AG04449 (cell line): Measurements from ENCODE around the gene ANO9.

Source experiments
- CTCF ChIA-PET: fragments of 350-600 bp; formaldehyde crosslinking; extraction: SDS; loops from one replicate; lab custom pipeline; 2021; ENCODE audit warnings: antibody characterized with exemption; lab: Yijun Ruan, JAX
- POLR2A ChIA-PET: fragments of 400-600, 350-600 bp; formaldehyde crosslinking; extraction: SDS; loops from one replicate; lab custom pipeline; 2020; ENCODE audit warnings: antibody characterized with exemption, inconsistent platforms; lab: Yijun Ruan, JAX
- DNase-seq: peaks from one replicate; pipeline ENCODE4 v3.0.0-alpha.2; 2010; ENCODE audit warnings: low read depth, low spot score
- H3K4me3 ChIP-seq: 2 replicates; pipeline ENCODE4 v1.5.1; 2011; ENCODE audit warnings: low read depth, mild to moderate bottlenecking, control low read depth, low read length
- CTCF ChIP-seq: IDR thresholded peaks from one replicate; pipeline ENCODE4 v1.5.1; 2011; ENCODE audit warnings: mild to moderate bottlenecking, moderate library complexity, low read length, control low read depth, inconsistent platforms; ENCODE audit not compliant: insufficient read depth; ENCODE audit errors: missing control alignments

Gene ANO9

GRCh38 chr11:473962-474785 is 32.4 kb upstream of the ANO9 start:
- CTCF ChIA-PET: interaction anchor here (1.5 to 1.8 kb wide), 2 partner anchors 25 to 26 kb away, joined by 4 to 5 read pairs; no protein-coding TSS in a partner anchor
- no peak for DNase-seq
- no peak for TF ChIP-seq CTCF
- POLR2A ChIA-PET: no interaction called here
- no peak overlapping the region for H3K4me3 ChIP-seq

GRCh38 chr11:473415-473814 is 31.6 kb upstream of the ANO9 start:
- no peak overlapping the region for H3K4me3 ChIP-seq
- DNase-seq: no peak
- ChIA-PET POLR2A (interaction anchor here (1.4 kb wide), 1 partner anchor 33 kb away, joined by 3 read pairs; the partner anchor contains the start of gene RNH1), CTCF (interaction anchor here (1.5 to 1.8 kb wide), 2 partner anchors 24 to 26 kb away, joined by 4 to 5 read pairs; no protein-coding TSS in a partner anchor)
- TF ChIP-seq CTCF: no peak

GRCh38 chr11:472816-473215 is 31.0 kb upstream of the ANO9 start:
- no peak overlapping the region for H3K4me3 ChIP-seq
- TF ChIP-seq CTCF: no peak
- POLR2A ChIA-PET: interaction anchor here (1.4 kb wide), 1 partner anchor 34 kb away, joined by 3 read pairs; the partner anchor contains the start of gene RNH1
- CTCF ChIA-PET: interaction anchor here (1.8 kb wide), 1 partner anchor 24 kb away, joined by 5 read pairs; no protein-coding TSS in a partner anchor
- DNase-seq: no peak

- ChIA-PET CTCF (no interaction called here), POLR2A (interaction anchor here (1.4 kb wide), 1 partner anchor 34 kb away, joined by 3 read pairs; the partner anchor contains the start of gene RNH1)
- TF ChIP-seq CTCF: no peak
These were observed 30.5 kb upstream of the ANO9 start for GRCh38 chr11:472272-472671.

DNA sequence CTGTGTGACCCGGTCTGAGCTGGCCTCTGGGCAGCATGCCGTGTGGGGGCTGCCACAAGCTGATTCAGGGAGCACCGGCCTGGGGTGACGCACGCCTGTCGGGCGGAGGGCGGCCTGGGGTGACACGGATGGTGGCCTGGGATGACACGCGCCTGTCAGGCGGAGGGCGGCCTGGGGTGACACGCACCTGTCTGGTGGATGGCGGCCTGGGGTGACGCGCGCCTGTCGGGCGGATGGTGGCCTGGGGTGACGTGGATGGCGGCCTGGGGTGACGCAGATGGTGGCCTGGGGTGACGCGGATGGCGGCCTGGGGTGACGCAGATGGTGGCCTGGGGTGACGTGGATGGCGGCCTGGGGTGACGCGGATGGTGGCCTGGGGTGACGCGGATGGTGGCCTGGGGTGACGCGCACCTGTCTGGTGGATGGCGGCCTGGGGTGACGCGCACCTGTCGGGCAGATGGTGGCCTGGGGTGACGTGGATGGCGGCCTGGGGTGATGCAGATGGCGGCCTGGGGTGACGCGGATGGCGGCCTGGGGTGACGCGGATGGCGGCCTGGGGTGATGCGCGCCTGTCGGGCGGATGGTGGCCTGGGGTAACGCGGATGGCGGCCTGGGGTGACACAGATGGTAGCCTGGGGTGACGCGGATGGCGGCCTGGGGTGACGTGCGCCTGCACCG is 29.8 kb upstream of the ANO9 start:
- ChIA-PET CTCF (interaction anchor here (2.0 to 3.0 kb wide), 2 partner anchors 8 to 22 kb away, joined by 6 to 24 read pairs; partner anchors contain the start of gene PTDSS2), POLR2A (interaction anchor here (1.4 kb wide), 1 partner anchor 35 kb away, joined by 3 read pairs; the partner anchor contains the start of gene RNH1)
- no peak overlapping the region for H3K4me3 ChIP-seq
- no peak for TF ChIP-seq CTCF
- DNase-seq: no peak

More at GRCh38 chr11:472272-472671, 30.5 kb upstream of the ANO9 start:
- no peak overlapping the region for H3K4me3 ChIP-seq
- DNase-seq: no peak
